KMS-11 (cell line): ENCODE measurements around the gene TIAM1.

Experiments
- H2AFZ ChIP-seq: fragments of 200-600 bp; sonication (generic); 2 replicates; pipeline ENCODE4 v1.6.1; 2016; ENCODE audit warnings: antibody characterized with exemption, mixed run types, low read depth
- H3K27ac ChIP-seq: fragments of 200-600 bp; sonication (generic); 2 replicates; pipeline ENCODE4 v1.6.1; 2016; ENCODE audit warnings: mild to moderate bottlenecking, mixed run types
- H3K27me3 ChIP-seq: fragments of 200-600 bp; sonication (generic); 2 replicates; pipeline ENCODE4 v1.6.1; 2017; ENCODE audit warnings: mild to moderate bottlenecking, low read depth, mixed run types, moderate library complexity; ENCODE audit not compliant: insufficient read depth
- H3K36me3 ChIP-seq: fragments of 200-600 bp; sonication (generic); 2 replicates; pipeline ENCODE4 v1.6.1; 2017; ENCODE audit warnings: mild to moderate bottlenecking, mixed run types; ENCODE audit not compliant: insufficient read depth
- H3K4me1 ChIP-seq: fragments of 200-600 bp; sonication (generic); 2 replicates; pipeline ENCODE4 v1.6.1; 2016; ENCODE audit warnings: mild to moderate bottlenecking, low read depth, mixed run types; ENCODE audit not compliant: poor library complexity, severe bottlenecking
- H3K4me2 ChIP-seq: fragments of 200-600 bp; sonication (generic); 2 replicates; pipeline ENCODE4 v1.7.0; 2016; ENCODE audit warnings: mild to moderate bottlenecking, mixed run types
- H3K4me3 ChIP-seq: fragments of 200-600 bp; sonication (generic); IDR thresholded peaks from 2 replicates; pipeline ENCODE4 v1.6.1; 2017; ENCODE audit warnings: low read depth, low read length, mixed read lengths; ENCODE audit not compliant: insufficient read depth
- H3K79me2 ChIP-seq: fragments of 200-600 bp; sonication (generic); 2 replicates; pipeline ENCODE4 v1.6.1; 2016; ENCODE audit warnings: low read depth, mixed run types; ENCODE audit not compliant: insufficient read depth
- H3K9ac ChIP-seq: fragments of 200-600 bp; sonication (generic); 2 replicates; pipeline ENCODE4 v1.6.1; 2016; ENCODE audit warnings: mild to moderate bottlenecking, mixed run types
- H4K20me1 ChIP-seq: fragments of 200-600 bp; sonication (generic); 2 replicates; pipeline ENCODE4 v1.6.1; 2016; ENCODE audit warnings: mild to moderate bottlenecking, mixed run types; ENCODE audit not compliant: insufficient read depth
- TF ChIP-seq, protein P1 (sequence below): fragments of 200-600 bp; sonication (generic); conservative IDR thresholded peaks from 2 replicates; pipeline ENCODE4 v1.6.1; 2017; ENCODE audit warnings: low read depth, mild to moderate bottlenecking, antibody characterized with exemption, low read length, moderate library complexity, mixed read lengths

The TIAM1 gene

DNA sequence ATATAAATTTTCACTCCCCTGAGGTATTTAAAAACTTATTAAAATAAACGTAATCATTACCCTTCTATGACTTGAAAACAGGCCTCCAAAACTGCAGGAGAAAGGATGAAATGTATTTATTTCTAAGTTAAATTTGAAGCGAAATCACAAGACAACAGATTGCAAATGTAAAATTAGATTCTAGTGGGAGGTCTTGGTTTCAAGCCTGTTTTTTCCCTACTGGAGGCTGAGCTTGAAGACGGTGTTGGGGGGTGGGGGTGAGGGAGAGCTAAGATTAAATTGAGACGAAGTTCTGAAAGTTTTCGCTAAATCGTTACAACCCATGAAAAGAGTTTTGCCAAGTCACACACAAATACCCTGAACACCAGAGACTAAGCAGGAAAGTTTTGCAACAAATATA lies 68.2 kb downstream of the TIAM1 start:
- no peaks in the 10 kb centered on the region for H4K20me1 ChIP-seq
- no peaks in the 10 kb centered on the region for H3K79me2 ChIP-seq
- TF ChIP-seq, protein P1, sequence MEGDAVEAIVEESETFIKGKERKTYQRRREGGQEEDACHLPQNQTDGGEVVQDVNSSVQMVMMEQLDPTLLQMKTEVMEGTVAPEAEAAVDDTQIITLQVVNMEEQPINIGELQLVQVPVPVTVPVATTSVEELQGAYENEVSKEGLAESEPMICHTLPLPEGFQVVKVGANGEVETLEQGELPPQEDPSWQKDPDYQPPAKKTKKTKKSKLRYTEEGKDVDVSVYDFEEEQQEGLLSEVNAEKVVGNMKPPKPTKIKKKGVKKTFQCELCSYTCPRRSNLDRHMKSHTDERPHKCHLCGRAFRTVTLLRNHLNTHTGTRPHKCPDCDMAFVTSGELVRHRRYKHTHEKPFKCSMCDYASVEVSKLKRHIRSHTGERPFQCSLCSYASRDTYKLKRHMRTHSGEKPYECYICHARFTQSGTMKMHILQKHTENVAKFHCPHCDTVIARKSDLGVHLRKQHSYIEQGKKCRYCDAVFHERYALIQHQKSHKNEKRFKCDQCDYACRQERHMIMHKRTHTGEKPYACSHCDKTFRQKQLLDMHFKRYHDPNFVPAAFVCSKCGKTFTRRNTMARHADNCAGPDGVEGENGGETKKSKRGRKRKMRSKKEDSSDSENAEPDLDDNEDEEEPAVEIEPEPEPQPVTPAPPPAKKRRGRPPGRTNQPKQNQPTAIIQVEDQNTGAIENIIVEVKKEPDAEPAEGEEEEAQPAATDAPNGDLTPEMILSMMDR = no peak

DNA sequence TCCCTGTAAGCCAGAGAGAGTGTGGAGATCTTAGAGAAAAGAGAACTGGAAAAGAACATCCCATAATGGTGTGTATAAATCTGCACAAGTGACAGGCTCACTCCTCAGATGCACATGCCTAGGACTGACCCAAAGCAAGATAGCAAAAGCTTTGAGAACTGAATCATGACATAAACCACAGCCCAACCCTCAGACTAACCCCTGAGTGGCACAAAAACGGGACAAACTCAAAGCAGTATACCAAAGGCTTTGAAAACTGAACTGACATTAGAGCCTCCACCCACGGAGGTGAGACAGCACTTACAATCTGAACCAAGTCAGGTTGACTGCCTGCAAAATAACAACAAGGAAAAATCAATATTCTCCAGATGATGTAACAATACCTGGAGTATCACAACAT lies 70.8 kb downstream of the TIAM1 start:
- Histone ChIP-seq H3K27me3 (no peaks in the 10 kb centered on the region), H3K4me3 (no peak overlapping the region), H4K20me1 (no peaks in the 10 kb centered on the region), H3K79me2 (no peaks in the 10 kb centered on the region), H3K36me3 (no peaks in the 10 kb centered on the region), H3K4me2 (no peak overlapping the region), H3K4me1 (no peaks in the 10 kb centered on the region), H3K27ac (no peak overlapping the region), H3K9ac (no peak overlapping the region), H2AFZ (no peak overlapping the region)
- TF ChIP-seq, protein P1 = no peak

More for the DNA sequence above, 68.2 kb downstream of the TIAM1 start:
- Histone ChIP-seq H3K27ac (no peak overlapping the region), H2AFZ (no peak overlapping the region), H3K27me3 (no peaks in the 10 kb centered on the region), H3K4me3 (no peak overlapping the region), H3K4me1 (no peaks in the 10 kb centered on the region), H3K36me3 (no peaks in the 10 kb centered on the region), H3K9ac (no peak overlapping the region), H3K4me2 (no peak overlapping the region)

- no peak overlapping the region for H2AFZ ChIP-seq
- H3K9ac ChIP-seq = no peak overlapping the region
- H3K27ac ChIP-seq = no peak overlapping the region
- no peaks in the 10 kb centered on the region for H3K36me3 ChIP-seq
- no peaks in the 10 kb centered on the region for H3K79me2 ChIP-seq
- H4K20me1 ChIP-seq = no peaks in the 10 kb centered on the region
- no peaks in the 10 kb centered on the region for H3K4me1 ChIP-seq
- H3K4me2 ChIP-seq = no peak overlapping the region
- no peaks in the 10 kb centered on the region for H3K27me3 ChIP-seq
- TF ChIP-seq, protein P1 = no peak
- no peak overlapping the region for H3K4me3 ChIP-seq
Observed at GRCh38 chr21:31268090-31268489, 76.0 kb downstream of the TIAM1 start.

DNA sequence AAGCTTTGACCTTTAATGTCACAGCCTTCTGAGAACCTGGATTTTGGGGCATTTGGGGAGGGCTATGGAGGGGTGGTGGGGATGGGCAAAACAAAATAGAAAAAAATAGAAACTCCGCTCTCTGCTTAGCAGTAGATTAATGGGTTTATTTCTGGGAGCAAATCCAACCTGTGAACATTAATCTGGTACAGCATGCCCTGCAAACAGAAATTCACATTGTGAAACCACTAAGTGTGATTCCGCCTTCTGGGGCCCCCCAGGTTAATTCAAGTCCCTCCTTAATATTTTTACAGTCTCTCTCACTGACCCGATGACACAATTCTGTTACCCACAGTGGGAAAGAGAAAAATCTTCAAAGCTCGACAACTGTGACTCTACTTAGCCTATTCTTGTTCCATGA lies 76.4 kb downstream of the TIAM1 start:
- Histone ChIP-seq H2AFZ (no peak overlapping the region), H3K4me2 (no peak overlapping the region), H3K79me2 (no peaks in the 10 kb centered on the region), H3K36me3 (no peaks in the 10 kb centered on the region), H3K27ac (no peak overlapping the region), H3K4me1 (no peaks in the 10 kb centered on the region), H3K4me3 (no peak overlapping the region), H4K20me1 (no peaks in the 10 kb centered on the region), H3K9ac (no peak overlapping the region), H3K27me3 (no peaks in the 10 kb centered on the region)
- TF ChIP-seq, protein P1 = no peak
